HUES48 (cell line): ENCODE results near the gene POLR1E.
"Not testable (repeated sequence)": the region's sequence is repeated elsewhere in the genome, so short reads cannot be mapped to it uniquely, and the experiment has no call there.

Source experiments
- H3K27ac ChIP-seq: one replicate; pipeline ENCODE4 v1.7.0; 2013; ENCODE audit warnings: low read depth, low read length, inconsistent platforms
- H3K27me3 ChIP-seq: 2 replicates; pipeline ENCODE4 v1.6.1; 2013; ENCODE audit warnings: mild to moderate bottlenecking, low read length; ENCODE audit not compliant: control insufficient read depth, insufficient read depth
- H3K36me3 ChIP-seq: 2 replicates; pipeline ENCODE4 v1.6.1; 2013; ENCODE audit warnings: low read length; ENCODE audit not compliant: control insufficient read depth, insufficient read depth
- H3K4me1 ChIP-seq: 2 replicates; pipeline ENCODE4 v1.6.1; 2013; ENCODE audit warnings: mild to moderate bottlenecking, low read length; ENCODE audit not compliant: control insufficient read depth, insufficient read depth
- H3K4me3 ChIP-seq: 2 replicates; pipeline ENCODE4 v1.5.1; 2013; ENCODE audit warnings: mild to moderate bottlenecking, low read depth, low read length
- H3K9ac ChIP-seq: 2 replicates; pipeline ENCODE4 v1.6.1; 2013; ENCODE audit warnings: mild to moderate bottlenecking, low read depth, low read length, moderate library complexity
- H3K9me3 ChIP-seq: 2 replicates; pipeline ENCODE4 v1.6.1; 2013; ENCODE audit warnings: low read length; ENCODE audit not compliant: control insufficient read depth, insufficient read depth

The POLR1E gene

GRCh38 chr9:37503736-37504135, 18.0 kb downstream of the POLR1E start:
- Histone ChIP-seq H3K4me3 (no peak overlapping the region), H3K9me3 (no peaks in the 10 kb centered on the region), H3K27ac (no peak overlapping the region), H3K36me3 (peaks cover 78% of the 10 kb centered on the region), H3K27me3 (no peaks in the 10 kb centered on the region), H3K9ac (no peak overlapping the region), H3K4me1 (no peaks in the 10 kb centered on the region)

- no peak overlapping the region for H3K4me3 ChIP-seq
- H3K4me1 ChIP-seq, result no peaks in the 10 kb centered on the region
- H3K27ac ChIP-seq, result no peak overlapping the region
- H3K9ac ChIP-seq, result no peak overlapping the region
- peaks cover 75% of the 10 kb centered on the region for H3K36me3 ChIP-seq
- no peaks in the 10 kb centered on the region for H3K27me3 ChIP-seq
- H3K9me3 ChIP-seq, result no peaks in the 10 kb centered on the region
Measured at GRCh38 chr9:37504605-37505004, 18.9 kb downstream of the POLR1E start.

- Histone ChIP-seq H3K27me3 (no peaks in the 10 kb centered on the region), H3K4me1 (no peaks in the 10 kb centered on the region), H3K36me3 (peaks cover 51% of the 10 kb centered on the region), H3K9me3 (no peaks in the 10 kb centered on the region), H3K27ac (no peak overlapping the region), H3K4me3 (no peak overlapping the region), H3K9ac (no peak overlapping the region)
Measured at GRCh38 chr9:37507566-37508134, 21.9 kb downstream of the POLR1E start.

GRCh38 chr9:37508135-37508833, 22.5 kb downstream of the POLR1E start:
- Histone ChIP-seq H3K27me3 (no peaks in the 10 kb centered on the region), H3K27ac (no peak overlapping the region), H3K9me3 (no peaks in the 10 kb centered on the region), H3K9ac (no peak overlapping the region), H3K4me3 (no peak overlapping the region), H3K4me1 (no peaks in the 10 kb centered on the region), H3K36me3 (peaks cover 45% of the 10 kb centered on the region)

- peaks cover 40% of the 10 kb centered on the region for H3K36me3 ChIP-seq
- H3K9ac ChIP-seq, result no peak overlapping the region
- no peaks in the 10 kb centered on the region for H3K27me3 ChIP-seq
- H3K27ac ChIP-seq, result no peak overlapping the region
- H3K4me3 ChIP-seq, result no peak overlapping the region
- H3K4me1 ChIP-seq, result no peaks in the 10 kb centered on the region
- H3K9me3 ChIP-seq, result no peaks in the 10 kb centered on the region
Measured at GRCh38 chr9:37508834-37509206, 23.1 kb downstream of the POLR1E start.

GRCh38 chr9:37509536-37509935, 23.8 kb downstream of the POLR1E start:
- H3K27ac ChIP-seq, result no peak overlapping the region
- no peaks in the 10 kb centered on the region for H3K27me3 ChIP-seq
- H3K9me3 ChIP-seq, result no peaks in the 10 kb centered on the region
- no peaks in the 10 kb centered on the region for H3K4me1 ChIP-seq
- H3K9ac ChIP-seq, result no peak overlapping the region
- H3K4me3 ChIP-seq, result no peak overlapping the region
- H3K36me3 ChIP-seq, result peaks cover 35% of the 10 kb centered on the region

- not testable (repeated sequence) for H3K4me3 ChIP-seq, H3K27me3 ChIP-seq, H3K9me3 ChIP-seq, H3K27ac ChIP-seq, H3K4me1 ChIP-seq, H3K9ac ChIP-seq
- peaks cover 30% of the 10 kb centered on the region for H3K36me3 ChIP-seq
Measured at GRCh38 chr9:37510053-37510452, 24.3 kb downstream of the POLR1E start.

GRCh38 chr9:37511016-37512010, 25.6 kb downstream of the POLR1E start:
- Histone ChIP-seq H3K9me3 (no peaks in the 10 kb centered on the region), H3K27ac (no peak overlapping the region), H3K36me3 (peaks cover 31% of the 10 kb centered on the region), H3K4me3 (no peak overlapping the region), H3K4me1 (no peaks in the 10 kb centered on the region), H3K9ac (no peak overlapping the region), H3K27me3 (no peaks in the 10 kb centered on the region)

- Histone ChIP-seq H3K9ac (no peak overlapping the region), H3K36me3 (peaks cover 20% of the 10 kb centered on the region), H3K27me3 (no peaks in the 10 kb centered on the region), H3K27ac (no peak overlapping the region), H3K4me3 (no peak overlapping the region), H3K9me3 (no peaks in the 10 kb centered on the region), H3K4me1 (no peaks in the 10 kb centered on the region)
Measured at GRCh38 chr9:37512437-37512836, 26.7 kb downstream of the POLR1E start.

GRCh38 chr9:37514415-37514814, 28.7 kb downstream of the POLR1E start:
- not testable (repeated sequence) for H3K4me3 ChIP-seq, H3K9ac ChIP-seq, H3K9me3 ChIP-seq, H3K4me1 ChIP-seq, H3K27ac ChIP-seq, H3K27me3 ChIP-seq
- H3K36me3 ChIP-seq, result peaks cover 25% of the 10 kb centered on the region

GRCh38 chr9:37514999-37515398, 29.3 kb downstream of the POLR1E start:
- no peak overlapping the region for H3K9ac ChIP-seq
- H3K4me1 ChIP-seq, result no peaks in the 10 kb centered on the region
- no peaks in the 10 kb centered on the region for H3K9me3 ChIP-seq
- H3K36me3 ChIP-seq, result peaks cover 26% of the 10 kb centered on the region
- H3K27me3 ChIP-seq, result no peaks in the 10 kb centered on the region
- no peak overlapping the region for H3K4me3 ChIP-seq
- no peak overlapping the region for H3K27ac ChIP-seq
